Measurements from ENCODE around the gene KDM4B.

DNA sequence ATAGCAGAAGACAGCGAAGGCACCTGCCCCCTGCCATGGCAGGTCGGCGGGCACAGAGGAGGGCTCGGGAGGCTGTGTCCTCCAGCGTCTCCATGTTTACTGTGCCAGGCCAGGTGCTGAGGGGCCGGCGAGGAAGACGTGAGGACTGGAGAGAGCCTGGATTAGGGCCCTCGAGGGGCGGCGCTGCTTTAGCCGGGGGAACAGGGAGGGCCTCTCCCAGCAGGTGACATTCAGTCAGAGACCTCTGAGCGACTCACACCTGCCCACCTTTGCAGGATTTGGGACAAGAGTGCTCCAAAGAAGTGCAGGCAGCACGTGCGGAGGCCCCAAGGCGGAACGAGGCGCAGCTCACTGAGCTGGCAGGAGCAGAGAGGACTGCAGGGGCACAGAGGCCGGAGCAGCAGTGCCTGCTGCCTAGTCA, 17.6 kb downstream of the KDM4B start:
- TF ChIP-seq EGR1 (IDR thresholded peaks at IDR 0.05; ENCODE audit: low read depth) (no peak), YY1 (IDR thresholded peaks at IDR 0.05; ENCODE audit: extremely low read depth, insufficient replicate concordance, low read depth, low read length) (no peak), EZH2phosphoT487 (IDR thresholded peaks at IDR 0.05; ENCODE audit: borderline replicate concordance) (no peak)
- TF ChIP-seq, protein P1, sequence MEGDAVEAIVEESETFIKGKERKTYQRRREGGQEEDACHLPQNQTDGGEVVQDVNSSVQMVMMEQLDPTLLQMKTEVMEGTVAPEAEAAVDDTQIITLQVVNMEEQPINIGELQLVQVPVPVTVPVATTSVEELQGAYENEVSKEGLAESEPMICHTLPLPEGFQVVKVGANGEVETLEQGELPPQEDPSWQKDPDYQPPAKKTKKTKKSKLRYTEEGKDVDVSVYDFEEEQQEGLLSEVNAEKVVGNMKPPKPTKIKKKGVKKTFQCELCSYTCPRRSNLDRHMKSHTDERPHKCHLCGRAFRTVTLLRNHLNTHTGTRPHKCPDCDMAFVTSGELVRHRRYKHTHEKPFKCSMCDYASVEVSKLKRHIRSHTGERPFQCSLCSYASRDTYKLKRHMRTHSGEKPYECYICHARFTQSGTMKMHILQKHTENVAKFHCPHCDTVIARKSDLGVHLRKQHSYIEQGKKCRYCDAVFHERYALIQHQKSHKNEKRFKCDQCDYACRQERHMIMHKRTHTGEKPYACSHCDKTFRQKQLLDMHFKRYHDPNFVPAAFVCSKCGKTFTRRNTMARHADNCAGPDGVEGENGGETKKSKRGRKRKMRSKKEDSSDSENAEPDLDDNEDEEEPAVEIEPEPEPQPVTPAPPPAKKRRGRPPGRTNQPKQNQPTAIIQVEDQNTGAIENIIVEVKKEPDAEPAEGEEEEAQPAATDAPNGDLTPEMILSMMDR (IDR thresholded peaks at IDR 0.05 in 2 of 3, conservative IDR thresholded peaks at IDR 0.05 in 1 of 3; ENCODE audit: borderline replicate concordance in 1 of 3, insufficient read depth in 1 of 3, low read depth in 2 of 3, low read length in 2 of 3) = no peak
- TF ChIP-seq, protein P2, sequence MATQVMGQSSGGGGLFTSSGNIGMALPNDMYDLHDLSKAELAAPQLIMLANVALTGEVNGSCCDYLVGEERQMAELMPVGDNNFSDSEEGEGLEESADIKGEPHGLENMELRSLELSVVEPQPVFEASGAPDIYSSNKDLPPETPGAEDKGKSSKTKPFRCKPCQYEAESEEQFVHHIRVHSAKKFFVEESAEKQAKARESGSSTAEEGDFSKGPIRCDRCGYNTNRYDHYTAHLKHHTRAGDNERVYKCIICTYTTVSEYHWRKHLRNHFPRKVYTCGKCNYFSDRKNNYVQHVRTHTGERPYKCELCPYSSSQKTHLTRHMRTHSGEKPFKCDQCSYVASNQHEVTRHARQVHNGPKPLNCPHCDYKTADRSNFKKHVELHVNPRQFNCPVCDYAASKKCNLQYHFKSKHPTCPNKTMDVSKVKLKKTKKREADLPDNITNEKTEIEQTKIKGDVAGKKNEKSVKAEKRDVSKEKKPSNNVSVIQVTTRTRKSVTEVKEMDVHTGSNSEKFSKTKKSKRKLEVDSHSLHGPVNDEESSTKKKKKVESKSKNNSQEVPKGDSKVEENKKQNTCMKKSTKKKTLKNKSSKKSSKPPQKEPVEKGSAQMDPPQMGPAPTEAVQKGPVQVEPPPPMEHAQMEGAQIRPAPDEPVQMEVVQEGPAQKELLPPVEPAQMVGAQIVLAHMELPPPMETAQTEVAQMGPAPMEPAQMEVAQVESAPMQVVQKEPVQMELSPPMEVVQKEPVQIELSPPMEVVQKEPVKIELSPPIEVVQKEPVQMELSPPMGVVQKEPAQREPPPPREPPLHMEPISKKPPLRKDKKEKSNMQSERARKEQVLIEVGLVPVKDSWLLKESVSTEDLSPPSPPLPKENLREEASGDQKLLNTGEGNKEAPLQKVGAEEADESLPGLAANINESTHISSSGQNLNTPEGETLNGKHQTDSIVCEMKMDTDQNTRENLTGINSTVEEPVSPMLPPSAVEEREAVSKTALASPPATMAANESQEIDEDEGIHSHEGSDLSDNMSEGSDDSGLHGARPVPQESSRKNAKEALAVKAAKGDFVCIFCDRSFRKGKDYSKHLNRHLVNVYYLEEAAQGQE (IDR thresholded peaks at IDR 0.05; ENCODE audit: low read depth) = no peak
- TF ChIP-seq, protein P3, sequence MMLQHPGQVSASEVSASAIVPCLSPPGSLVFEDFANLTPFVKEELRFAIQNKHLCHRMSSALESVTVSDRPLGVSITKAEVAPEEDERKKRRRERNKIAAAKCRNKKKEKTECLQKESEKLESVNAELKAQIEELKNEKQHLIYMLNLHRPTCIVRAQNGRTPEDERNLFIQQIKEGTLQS (IDR thresholded peaks at IDR 0.05) = no peak

Data from HCT116 (cell line).